ENCODE measurements around the gene CPT1B. TPM values are rescaled to one million over a fixed set of nuclear protein-coding genes. Genes with fewer than 3 reads are reported as not detected.
A peak's percentile ranks its signal among the peaks of the same experiment; 100 is the strongest.

The CPT1B gene
- total and polyA plus RNA-seq, 10 of the 15 experiments (the other 5 are each of a cell fraction or from before 2014, with no cell fraction given): 3.5 to 54.0 (median 21.7) TPM

- FAIRE-seq: no peak
- no peak overlapping the region for H3K9ac ChIP-seq (ENCODE audit: control insufficient read depth, insufficient read depth, low read length)
- 38% methylated on average over 18 of the region's 19 CpGs for WGBS (ENCODE audit: insufficient coverage, insufficient replicate concordance, low lambda C conversion rate, missing lambda C conversion rate)
- H4K20me1 ChIP-seq (ENCODE audit: control insufficient read depth, insufficient read depth): no peaks in the 10 kb centered on the region
- no peak overlapping the region for H2AFZ ChIP-seq (ENCODE audit: control insufficient read depth, low read depth, low read length)
- intact Hi-C loops (cut with micrococcal nuclease; ENCODE audit: unreplicated experiment) (no loop called here), in situ Hi-C loops (cut with MboI) (no loop called here)
- no peak for DNase-seq (ENCODE audit: low read depth, low spot score)
- no peak overlapping the region for H3K4me2 ChIP-seq (ENCODE audit: control insufficient read depth, insufficient read depth)
- ChIA-PET RAD21 (ENCODE audit: unreplicated experiment) (interaction anchor here (0.9 kb wide), 1 partner anchor 81 kb away, joined by 3 read pairs; the partner anchor contains the start of gene SCO2), CTCF (interaction anchor here (1.2 kb wide), 1 partner anchor 15 kb away, joined by 6 read pairs; no protein-coding TSS in a partner anchor), SMC1A (ENCODE audit: uncharacterized antibody, unreplicated experiment) (no interaction called here), POLR2A (no interaction called here)
- ATAC-seq: peak; percentile 63
- no peaks in the 10 kb centered on the region for H3K36me3 ChIP-seq (ENCODE audit: control insufficient read depth in 2 of 2, insufficient read depth in 2 of 2, low read length in 1 of 2)
- BruUV-seq (replicated peaks): no TSS peak
- no peak for TF ChIP-seq FOXM1 (IDR thresholded peaks at IDR 0.05; ENCODE audit: low read depth, low read length)
- TF ChIP-seq CTCF (IDR thresholded peaks at IDR 0.05 in 2 of 3, conservative IDR thresholded peaks at IDR 0.05 in 1 of 3; ENCODE audit: control insufficient read depth in 2 of 3, extremely low read depth in 1 of 3, insufficient read depth in 1 of 3, low read depth in 3 of 3, low read length in 3 of 3): peak in 2 of 3 experiments; percentile 15 to 20; a peak in 3 of 6 replicates
- no peaks in the 10 kb centered on the region for H3K9me3 ChIP-seq (replicated peaks; ENCODE audit: control insufficient read depth, insufficient read depth, low read length)
- peaks cover 2 to 6% of the 10 kb centered on the region in 2 experiments; a peak in 3 of 4 replicates for H3K27me3 ChIP-seq (replicated peaks in 1 of 2; ENCODE audit: control insufficient read depth in 2 of 2, insufficient read depth in 2 of 2, low read length in 1 of 2)
- no peaks in the 10 kb centered on the region for H3K79me2 ChIP-seq (ENCODE audit: control insufficient read depth, insufficient read depth, low read length)
- no peaks in the 10 kb centered on the region for H3K4me1 ChIP-seq (ENCODE audit: control insufficient read depth, insufficient read depth, low read length)
- H3K27ac ChIP-seq (ENCODE audit: control insufficient read depth, insufficient read depth): no peak overlapping the region
- no peak overlapping the region for H3K4me3 ChIP-seq
Measured at GRCh38 chr22:50606165-50606945, 28.1 kb upstream of the CPT1B start.

- ChIA-PET POLR2A (no interaction called here), CTCF (interaction anchor here (1.2 kb wide), 1 partner anchor 15 kb away, joined by 6 read pairs; no protein-coding TSS in a partner anchor), RAD21 (ENCODE audit: unreplicated experiment) (no interaction called here), SMC1A (ENCODE audit: uncharacterized antibody, unreplicated experiment) (no interaction called here)
- no peak overlapping the region for H3K9ac ChIP-seq (ENCODE audit: control insufficient read depth, insufficient read depth, low read length)
- no peaks in the 10 kb centered on the region for H3K4me1 ChIP-seq (ENCODE audit: control insufficient read depth, insufficient read depth, low read length)
- H3K79me2 ChIP-seq (ENCODE audit: control insufficient read depth, insufficient read depth, low read length): no peaks in the 10 kb centered on the region
- FAIRE-seq (no peak), ATAC-seq (no peak), DNase-seq (ENCODE audit: low read depth, low spot score) (no peak)
- 44% methylated on average over 20 of the region's 20 CpGs for WGBS (ENCODE audit: insufficient coverage, insufficient replicate concordance, low lambda C conversion rate, missing lambda C conversion rate)
- H2AFZ ChIP-seq (ENCODE audit: control insufficient read depth, low read depth, low read length): no peak overlapping the region
- no peaks in the 10 kb centered on the region for H4K20me1 ChIP-seq (ENCODE audit: control insufficient read depth, insufficient read depth)
- in situ Hi-C loops (cut with MboI): no loop called here
- no peak overlapping the region for H3K4me2 ChIP-seq (ENCODE audit: control insufficient read depth, insufficient read depth)
- no peak overlapping the region for H3K27ac ChIP-seq (ENCODE audit: control insufficient read depth, insufficient read depth)
- BruUV-seq (replicated peaks): no TSS peak
- no peaks in the 10 kb centered on the region for H3K9me3 ChIP-seq (replicated peaks; ENCODE audit: control insufficient read depth, insufficient read depth, low read length)
- intact Hi-C loops (cut with micrococcal nuclease; ENCODE audit: unreplicated experiment): no loop called here
- H3K36me3 ChIP-seq (ENCODE audit: control insufficient read depth in 2 of 2, insufficient read depth in 2 of 2, low read length in 1 of 2): no peaks in the 10 kb centered on the region
- peaks cover 2 to 6% of the 10 kb centered on the region in 2 experiments; a peak in 3 of 4 replicates for H3K27me3 ChIP-seq (replicated peaks in 1 of 2; ENCODE audit: control insufficient read depth in 2 of 2, insufficient read depth in 2 of 2, low read length in 1 of 2)
- H3K4me3 ChIP-seq: no peak overlapping the region
- TF ChIP-seq SUZ12 (IDR thresholded peaks at IDR 0.05; ENCODE audit: unreplicated experiment) (no peak), HCFC1 (IDR thresholded peaks at IDR 0.05; ENCODE audit: low read length) (no peak), CTCF (IDR thresholded peaks at IDR 0.05 in 2 of 3, conservative IDR thresholded peaks at IDR 0.05 in 1 of 3; ENCODE audit: control insufficient read depth in 2 of 3, extremely low read depth in 1 of 3, insufficient read depth in 1 of 3, low read depth in 3 of 3, low read length in 3 of 3) (no peak), PAX8 (IDR thresholded peaks at IDR 0.05) (no peak), MEF2A (IDR thresholded peaks at IDR 0.05; ENCODE audit: insufficient read depth, low read depth, low read length) (no peak), CHD4 (IDR thresholded peaks at IDR 0.05) (no peak), DPF2 (IDR thresholded peaks at IDR 0.05) (no peak), SREBF2 (IDR thresholded peaks at IDR 0.05; ENCODE audit: low read length) (no peak), EED (IDR thresholded peaks at IDR 0.05; ENCODE audit: low read depth) (no peak)
- TF ChIP-seq, protein P1, sequence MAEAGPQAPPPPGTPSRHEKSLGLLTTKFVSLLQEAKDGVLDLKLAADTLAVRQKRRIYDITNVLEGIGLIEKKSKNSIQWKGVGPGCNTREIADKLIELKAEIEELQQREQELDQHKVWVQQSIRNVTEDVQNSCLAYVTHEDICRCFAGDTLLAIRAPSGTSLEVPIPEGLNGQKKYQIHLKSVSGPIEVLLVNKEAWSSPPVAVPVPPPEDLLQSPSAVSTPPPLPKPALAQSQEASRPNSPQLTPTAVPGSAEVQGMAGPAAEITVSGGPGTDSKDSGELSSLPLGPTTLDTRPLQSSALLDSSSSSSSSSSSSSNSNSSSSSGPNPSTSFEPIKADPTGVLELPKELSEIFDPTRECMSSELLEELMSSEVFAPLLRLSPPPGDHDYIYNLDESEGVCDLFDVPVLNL (IDR thresholded peaks at IDR 0.05; ENCODE audit: low read depth, low read length): no peak
Measured at GRCh38 chr22:50605613-50606074, 27.4 kb upstream of the CPT1B start.
